Daoy (cell line): ENCODE data around the gene ISX. TPM values are rescaled to one million over a fixed set of nuclear protein-coding genes. Genes with fewer than 3 reads are reported as not detected.
A peak's percentile ranks its signal among the peaks of the same experiment; 100 is the strongest.
"Not testable (repeated sequence)": the region's sequence is repeated elsewhere in the genome, so short reads cannot be mapped to it uniquely, and the experiment has no call there.

Experiments used
- DNase-seq: peaks from one replicate; pipeline ENCODE4 v3.0.0-alpha.2; 2015; ENCODE audit warnings: low read depth
- total RNA-seq: library from RNA; depleted of rRNA; stranded (reverse); fragments of >200 nt; shearing (Covaris generic); gene quantifications from 2 replicates; pipeline ENCODE4 v1.2.3, GENCODE V29; 2014; rRNA removed

ISX gene
- total RNA-seq = not detected in 2 replicates

DNA sequence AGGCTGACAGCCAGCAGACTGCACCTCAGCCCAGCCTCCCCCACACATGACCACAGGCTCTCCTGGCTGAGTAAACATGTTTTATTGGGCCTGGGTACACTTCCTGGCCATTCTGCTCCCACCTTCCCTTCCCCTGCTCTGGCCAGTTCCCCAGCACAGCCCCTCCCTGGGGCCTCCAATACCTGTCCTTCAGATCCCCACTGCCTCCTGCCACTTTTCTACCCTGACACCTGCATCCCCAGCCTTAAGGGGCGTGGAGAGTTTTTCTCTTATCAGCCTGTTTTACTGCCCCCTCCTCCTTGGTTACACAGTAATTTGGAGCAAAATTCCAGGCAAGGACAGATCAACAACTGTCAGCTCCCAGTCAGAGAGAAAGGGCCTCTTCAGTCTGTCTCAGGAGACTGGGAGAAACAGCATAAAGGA, at the start of gene ISX:
Gene ISX, plus strand, starts transcription at position 363 of the 423 bp plus-strand sequence. CDS start 930 bp downstream, outside the sequence.
- no peak for DNase-seq

DNA sequence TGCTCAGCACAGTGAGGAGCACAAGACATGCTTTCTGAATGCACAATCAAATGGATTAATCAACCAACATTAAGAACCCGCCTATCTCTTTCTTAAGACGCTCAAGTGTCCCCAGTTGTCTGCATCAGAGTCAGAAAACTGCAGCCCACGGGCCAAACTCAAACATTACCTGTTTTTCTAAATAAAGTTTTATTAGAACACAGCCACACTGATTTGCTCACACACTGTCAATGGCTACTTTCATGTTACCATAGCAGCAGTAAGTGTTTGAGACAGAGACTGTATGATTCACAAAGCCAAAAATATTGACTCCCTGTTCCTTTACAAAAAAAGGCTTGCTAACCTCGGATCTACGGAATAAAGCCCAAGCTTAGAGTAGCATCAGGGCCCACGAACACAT, 49.0 kb upstream of the ISX start:
- DNase-seq = no peak

DNA sequence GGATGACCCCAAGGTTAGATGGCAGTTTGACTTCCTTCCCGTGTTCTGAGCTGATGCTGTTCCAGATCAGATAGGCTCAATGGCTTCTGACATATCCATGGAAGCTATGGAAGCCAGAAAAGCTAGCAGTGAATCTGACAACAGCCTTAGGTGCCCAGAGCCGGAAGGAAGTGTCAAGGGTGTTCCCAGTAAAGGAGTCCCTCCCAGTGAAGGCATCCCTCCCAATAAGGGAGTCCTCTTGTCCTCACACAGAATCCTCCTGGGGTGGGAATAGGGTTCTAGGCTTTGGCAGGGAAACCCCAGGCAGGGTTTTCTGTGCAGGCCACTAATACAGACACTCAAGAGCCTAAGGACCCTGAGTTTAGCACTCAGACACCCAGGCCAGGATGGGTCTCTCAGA, 47.0 kb upstream of the ISX start:
- no peak for DNase-seq

DNA sequence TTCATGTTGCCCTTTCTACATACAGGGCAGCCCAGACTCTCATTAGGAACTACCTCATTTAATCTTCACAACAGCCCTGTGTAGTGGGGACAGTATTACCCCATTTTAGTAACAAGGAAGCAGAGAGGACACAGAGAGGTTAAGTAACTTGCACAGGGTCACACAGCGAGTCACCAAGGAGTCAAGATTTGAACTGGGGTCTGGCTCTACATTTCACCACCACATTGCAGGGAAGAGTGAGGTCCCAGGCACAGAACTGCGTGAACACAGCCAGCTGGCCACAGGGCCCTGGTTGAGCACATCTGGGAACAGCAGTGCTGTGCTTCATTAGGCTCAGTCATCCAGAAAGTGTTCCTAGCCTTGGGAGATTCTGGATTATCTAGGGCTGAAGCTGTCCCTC, 45.4 kb upstream of the ISX start:
- DNase-seq = no peak

DNA sequence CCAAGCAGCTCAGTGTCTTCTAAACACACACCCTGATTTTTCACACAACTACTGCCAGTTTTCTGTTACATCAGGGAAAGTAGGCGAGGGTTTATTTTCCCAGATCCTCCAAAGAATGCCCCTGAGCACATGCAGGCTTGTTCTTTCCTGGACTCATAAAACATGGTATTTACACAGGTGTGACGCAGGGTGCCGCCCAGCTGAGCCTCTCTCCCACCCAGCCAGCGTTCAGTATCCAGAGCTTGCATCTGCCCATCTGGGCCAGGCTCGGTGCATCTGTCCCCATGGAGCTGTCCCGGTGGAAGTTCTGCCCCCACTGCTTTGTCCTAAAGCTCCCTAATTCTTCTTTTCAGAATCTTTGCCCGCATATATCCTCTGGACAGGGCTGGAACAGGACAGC, 44.8 kb upstream of the ISX start:
- DNase-seq = no peak

DNA sequence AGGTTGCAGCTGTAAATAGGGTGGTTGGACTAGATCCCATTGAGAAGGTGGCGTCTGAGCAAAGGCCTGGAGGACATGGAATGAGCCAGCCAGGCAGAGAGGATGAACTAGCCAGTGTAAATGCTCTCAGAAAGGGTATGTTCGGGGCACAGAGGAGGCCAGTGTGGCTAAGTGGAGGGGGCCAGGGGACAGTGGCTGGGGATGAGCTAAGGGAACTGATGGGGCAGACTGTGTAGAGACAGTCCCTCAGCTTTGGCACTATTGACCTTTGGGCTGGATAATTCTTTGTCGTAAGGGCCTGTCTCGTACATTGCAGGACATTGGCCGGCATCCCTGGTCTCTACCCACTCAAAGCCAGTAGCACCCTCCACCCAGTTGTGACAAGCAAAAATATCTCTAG, 43.7 kb upstream of the ISX start:
- DNase-seq = no peak

DNA sequence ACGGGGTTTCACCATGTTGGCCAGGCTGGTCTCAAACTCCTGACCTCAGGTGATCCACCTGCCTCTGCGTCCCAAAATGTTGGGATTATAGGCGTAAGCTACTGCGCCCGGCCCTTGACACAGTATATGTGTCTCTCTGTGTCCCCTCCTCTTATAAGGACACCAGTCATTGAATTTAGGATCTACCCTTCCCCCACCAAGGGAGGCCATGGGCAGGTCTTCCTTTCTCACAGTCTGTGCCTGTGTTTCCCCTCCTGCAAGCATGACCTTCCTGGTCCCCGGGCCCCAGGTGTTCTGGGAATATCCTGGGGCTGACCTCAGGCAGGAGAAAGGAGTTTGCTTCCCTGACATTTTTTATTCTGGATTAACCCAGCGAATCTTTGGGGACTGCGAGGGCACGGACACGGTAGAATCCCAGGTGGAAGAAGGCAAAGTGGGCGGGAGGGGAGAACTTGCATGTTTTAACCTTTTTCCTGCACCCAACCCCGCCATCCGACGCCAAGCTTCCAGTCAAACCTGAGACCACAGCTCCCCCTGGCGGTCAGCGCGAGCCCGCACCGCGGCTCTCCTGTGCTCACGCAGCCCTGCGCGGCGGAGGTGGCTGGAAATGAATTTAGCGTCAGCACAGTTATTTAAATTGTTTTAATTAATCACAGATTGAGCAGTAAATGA, 42.1 kb upstream of the ISX start:
- DNase-seq = peak; percentile 50

DNA sequence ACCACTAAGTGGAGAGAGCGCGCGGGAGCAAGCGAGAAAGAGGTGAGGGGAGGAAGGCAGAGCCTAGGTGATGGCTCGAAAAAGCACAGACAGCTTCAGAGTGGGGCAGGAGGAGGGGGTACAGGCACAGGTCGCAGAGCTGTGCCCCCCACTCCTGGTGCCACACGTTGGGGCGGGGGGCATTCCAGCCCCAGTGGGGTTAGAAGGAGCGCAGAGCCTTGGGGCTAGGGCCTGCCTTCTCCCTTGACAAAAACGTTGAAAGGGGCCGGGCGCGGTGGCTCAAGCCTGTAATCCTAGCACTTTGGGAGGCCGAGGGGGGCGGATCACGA, 41.6 kb upstream of the ISX start:
- DNase-seq = no peak

DNA sequence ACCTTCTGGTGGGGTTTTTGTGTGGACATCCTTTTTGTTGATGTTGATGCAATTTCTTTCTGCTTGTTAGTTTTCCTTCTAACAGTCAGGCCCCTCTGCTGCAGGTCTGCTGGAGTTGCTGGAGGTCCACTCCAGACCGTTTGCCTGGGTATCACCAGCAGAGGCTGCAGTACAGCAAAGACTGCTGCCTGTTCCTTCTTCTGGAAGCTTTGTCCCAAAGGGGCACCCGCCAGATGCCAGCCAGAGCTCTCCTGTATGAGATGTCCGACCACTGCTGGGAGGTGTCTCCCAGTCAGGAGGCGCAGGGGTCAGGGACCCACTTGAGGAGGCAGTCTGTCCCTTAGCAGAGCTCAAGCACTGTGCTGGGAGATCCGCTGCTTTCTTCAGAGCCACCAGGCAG, 35.8 kb upstream of the ISX start:
- DNase-seq = not testable (repeated sequence)

DNA sequence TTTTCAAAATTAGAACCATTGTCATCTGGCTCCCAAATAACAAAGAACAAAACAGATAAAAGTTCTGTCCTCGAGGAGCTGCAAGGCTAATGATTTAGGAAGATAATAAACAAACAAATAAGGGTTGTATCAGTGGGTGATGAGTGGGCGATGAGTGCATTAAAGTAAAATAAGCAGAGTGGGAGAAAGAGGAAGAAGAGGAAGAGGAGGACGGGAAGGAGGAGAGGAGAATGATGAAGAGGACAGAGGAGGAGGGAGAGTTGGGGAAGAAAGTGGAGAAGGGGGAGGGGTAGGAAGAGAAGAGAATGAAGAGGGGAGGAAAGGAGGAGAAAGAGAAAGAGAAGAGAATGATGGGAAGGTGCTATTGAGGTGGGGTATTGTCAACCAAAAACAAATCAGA, 33.4 kb upstream of the ISX start:
- no peak for DNase-seq

DNA sequence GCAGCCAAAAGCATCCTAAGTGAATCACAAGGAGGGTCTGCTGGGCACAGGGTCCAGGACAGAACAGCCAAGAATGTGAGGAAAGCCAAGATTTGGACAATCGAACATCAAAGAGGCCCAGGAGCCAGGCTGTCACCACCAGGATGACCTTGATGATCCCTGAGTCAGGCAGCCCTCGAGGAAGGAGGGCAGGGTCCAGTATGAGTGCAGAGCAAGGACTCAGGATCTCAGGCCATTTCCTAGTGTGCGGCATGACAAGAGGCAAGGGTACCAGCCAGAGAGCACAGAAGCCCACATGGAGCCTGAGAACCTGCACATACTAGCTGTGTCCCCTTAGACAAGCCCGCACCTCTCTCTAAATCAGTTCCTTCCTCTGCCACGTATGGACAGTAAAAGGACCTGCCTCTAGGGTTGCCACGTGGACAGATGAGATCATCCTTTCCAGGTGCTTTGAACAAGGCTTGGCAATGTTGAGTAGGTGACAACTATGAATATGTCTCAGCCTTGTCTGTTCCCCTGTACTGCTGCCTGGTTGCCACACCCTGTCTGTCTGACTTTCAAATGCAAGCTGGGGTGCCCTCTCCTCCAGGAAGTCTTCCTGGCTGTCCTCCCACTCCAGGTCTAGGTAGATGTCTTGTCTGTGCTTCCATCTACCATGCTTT, 32.2 kb upstream of the ISX start:
- no peak for DNase-seq

DNA sequence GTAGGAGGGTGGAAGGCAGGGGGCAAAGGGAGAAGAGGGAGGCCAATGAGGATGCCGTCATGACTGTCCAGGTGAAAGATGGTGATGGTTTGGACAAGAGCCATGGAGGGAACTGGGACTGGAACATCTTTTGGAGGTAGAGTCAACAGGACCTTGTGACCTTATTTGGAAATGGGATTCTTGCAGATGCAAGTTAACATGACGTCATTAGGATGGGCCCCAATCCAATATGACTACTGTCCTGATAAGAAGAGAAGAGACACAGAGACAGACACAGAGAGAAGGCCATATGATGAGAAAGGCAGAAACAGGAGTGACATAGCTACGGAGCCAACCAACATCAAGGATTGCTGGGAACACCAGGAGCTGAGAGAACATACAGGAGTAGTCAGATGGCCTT, 31.0 kb upstream of the ISX start:
- DNase-seq = no peak

DNA sequence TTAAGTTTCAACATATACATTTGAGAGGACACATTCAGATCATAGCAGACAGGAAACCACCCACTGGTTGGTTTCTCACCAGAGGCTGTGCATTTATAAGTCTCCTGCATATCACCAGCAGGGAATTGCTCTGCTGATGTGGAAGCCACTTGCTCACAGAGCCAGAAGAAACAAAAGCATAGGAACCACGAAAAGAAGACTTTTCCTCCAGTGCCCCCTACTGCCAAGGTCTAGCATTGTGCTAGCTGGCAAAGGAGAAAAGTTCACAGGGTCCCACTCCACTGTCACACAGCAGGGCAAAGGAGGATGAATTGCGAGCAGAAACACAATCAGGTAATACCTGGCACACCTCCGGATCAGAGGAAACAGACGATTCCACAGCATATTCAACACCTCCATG, 28.9 kb upstream of the ISX start:
- DNase-seq = no peak

DNA sequence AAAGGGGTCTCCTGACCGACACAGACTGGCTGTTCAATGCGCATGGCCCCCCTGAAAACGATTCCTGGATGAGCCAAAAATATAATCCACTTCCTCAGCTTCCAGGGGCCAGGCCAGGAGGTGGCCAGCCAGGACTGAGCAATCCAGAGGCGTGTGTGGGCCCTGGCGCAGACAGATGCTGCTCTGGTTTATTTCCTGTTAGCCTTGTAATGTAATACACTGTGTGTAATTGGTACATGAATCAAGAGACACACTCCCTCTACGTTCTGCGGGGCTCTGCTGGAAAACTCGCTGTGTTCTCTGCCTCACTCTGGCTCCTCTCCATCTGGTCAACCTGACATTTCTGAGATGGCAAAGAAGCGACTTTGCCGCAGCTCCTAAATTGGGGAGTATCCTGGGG, 26.3 kb upstream of the ISX start:
- peak; percentile 27 for DNase-seq

DNA sequence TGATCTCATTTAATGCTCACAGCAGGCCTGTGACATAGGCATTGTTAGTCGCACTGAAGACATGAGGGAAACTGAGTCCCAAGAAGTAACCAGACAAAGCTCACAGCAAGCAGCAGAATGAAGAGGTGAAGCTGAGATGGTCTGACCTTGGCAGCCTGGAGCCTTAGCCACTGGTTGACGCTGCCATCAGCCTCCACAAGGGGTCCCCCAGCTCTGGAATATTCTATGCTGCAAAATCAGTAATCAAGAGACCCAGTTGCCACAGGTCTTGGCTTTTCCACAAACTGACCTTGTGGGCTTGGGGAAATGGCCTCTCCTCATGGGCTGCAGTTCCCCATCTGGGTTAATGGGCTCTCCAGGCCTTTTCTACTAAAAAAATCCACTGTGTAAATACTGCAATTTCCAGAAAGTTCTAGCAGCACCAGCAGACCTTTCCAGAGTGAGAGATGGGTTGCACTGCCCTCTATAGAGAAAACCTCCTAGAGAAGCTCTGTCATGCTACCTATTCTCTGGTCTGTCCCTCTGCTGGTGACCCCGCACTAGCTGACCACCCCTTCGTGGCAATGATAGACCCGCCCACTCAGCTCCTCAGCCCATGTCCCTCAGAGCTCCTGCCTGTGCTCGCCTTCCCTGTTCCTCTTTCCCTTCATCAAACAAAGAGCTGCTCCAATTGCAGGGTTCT, 22.6 kb upstream of the ISX start:
- no peak for DNase-seq

DNA sequence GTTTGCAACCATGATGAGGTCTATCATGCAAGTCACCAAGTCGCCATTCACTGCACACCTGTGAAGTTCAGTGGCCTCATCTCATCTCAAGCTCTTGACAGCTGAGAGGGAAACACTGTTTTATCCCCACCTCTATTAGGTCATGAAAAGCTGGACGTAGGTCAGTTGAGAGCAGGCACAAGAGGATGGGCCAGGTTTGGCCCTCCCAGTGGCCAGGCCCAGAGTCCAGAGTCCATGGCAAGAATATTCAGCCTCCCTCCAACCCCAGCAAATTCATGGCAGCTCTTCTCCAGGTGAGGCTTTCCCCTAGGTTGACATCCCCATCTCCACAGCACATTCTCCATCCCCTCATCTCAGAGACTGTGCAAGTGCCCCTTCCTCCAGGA, 22.0 kb upstream of the ISX start:
- DNase-seq = no peak

DNA sequence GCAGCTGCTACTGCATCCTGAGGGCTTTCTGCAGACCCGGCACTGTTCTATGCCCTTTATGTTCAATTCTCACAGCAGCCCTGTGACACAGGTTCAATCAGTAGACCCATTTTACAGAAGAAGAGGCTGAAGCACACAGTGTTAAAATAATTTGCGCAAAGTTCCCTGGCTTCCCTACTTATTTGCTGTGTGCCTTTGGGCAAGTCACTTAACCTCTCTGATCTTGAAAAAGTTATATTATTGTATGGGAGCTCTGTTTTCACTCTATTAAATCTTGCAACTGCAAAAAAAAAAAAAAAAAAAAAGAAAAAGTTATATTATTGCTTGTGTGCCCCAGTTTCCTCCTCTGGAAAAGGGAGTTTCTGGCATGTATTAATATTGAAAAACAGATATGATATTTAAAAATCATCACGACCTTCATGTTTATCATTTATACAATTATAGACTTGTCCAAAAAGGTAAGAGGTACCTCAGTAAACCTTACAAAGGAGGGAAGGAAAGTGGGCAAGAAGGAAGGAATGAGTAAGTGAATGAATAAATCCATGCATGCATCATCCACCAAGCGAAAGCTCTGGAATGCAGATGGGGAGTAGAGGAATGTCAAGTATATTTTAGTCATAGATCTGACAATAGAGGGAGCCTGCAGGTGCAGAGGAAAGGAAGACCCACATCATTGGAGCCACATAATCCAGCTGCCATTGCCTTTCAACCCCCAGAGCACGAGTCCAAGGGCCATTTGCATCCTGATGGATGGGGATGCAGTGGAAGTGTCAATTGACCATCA, 21.2 kb upstream of the ISX start:
- DNase-seq = no peak

DNA sequence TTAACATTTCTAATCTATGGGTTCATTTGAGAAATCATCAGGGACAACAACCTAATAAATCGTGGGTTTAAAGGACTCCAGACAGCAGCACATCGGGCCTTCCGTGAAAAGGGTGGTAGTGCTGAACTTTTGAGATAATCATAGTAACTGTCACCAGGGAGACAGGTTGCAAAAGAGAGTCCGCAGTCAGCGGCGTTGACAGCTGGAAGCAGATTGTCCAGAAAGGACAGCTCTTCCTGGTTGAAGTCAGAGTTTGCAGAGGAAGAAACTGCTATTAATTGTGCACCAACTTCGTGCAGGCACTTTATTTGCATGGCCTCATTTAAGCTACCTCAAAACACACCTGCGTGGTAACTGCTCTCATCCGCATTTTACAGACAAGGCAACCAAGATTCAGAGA, 20.5 kb upstream of the ISX start:
- DNase-seq = no peak

DNA sequence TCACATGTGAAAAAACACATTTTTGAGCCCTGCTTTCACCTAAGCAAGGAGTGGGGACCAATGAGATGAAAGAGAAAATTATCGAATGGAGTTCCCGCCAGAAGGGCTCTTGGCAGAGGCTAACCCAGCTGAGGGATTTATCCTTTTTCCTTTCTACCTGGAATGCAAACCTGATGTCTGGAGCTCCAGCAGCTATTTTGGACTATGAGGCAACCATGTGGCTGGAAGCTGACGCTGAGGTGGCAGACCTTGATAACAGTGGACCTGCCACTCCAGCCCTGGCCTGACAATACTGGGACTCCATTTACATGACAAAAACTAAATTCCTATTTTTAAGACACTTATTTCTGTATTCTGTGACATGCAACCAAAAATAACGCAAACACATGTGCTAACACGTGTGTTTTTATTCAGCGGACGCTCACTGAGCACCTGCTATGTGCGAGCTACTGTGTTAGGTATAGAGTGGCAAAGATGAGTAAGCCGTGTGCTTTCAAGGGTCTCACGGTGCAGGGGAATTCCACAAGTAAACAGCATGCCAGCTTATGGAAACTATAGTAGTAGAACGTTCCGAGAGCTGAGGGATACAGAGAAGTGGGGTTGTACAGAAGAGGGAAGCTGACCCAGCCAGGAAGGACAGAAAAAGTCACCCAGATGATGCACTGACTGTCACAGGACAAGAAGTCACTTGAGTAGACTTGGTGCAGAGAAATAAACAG, 19.1 kb upstream of the ISX start:
- no peak for DNase-seq

DNA sequence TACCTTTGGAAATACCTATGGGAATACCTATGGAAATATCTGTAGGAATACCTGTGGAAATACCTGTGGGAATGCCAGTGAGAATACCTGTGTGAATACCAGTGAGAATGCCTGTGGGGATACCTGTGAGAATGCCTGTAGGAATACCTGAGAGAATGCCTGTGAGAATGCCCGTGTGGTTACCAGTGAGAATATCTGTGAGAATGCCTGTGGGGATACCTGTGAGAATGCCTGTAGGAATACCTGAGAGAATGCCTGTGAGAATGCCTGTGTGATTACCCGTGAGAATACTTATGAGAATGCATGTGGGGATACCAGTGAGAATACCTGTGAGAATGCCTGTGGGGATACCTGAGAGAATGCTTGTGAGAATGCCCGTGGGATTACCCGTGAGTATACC, 15.9 kb upstream of the ISX start:
- DNase-seq = not testable (repeated sequence)

DNA sequence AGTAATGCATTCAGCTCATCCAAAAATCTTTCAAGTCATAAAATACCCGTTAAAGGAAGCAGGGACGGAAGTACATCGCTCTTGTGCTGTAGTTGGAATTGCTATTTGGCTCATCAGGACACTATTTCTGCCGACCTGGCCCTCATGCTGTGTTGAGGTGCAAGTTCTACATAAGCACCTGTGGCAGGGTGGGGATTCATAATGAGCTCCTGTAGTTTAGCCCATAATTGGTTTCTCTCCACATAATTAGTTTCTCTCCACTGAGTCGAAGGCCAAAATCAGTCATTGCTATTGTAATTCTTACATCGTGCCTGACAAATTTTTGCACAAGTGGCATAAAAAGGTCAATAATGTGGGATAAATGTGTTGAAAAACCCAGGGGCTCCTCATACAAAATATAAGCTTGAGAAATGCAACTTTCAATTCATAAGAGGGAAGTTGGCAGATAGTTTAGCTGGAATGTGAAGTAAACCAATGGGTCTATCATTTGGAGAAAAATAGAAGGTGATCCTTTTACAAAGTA, 14.9 kb upstream of the ISX start:
- DNase-seq = no peak

DNA sequence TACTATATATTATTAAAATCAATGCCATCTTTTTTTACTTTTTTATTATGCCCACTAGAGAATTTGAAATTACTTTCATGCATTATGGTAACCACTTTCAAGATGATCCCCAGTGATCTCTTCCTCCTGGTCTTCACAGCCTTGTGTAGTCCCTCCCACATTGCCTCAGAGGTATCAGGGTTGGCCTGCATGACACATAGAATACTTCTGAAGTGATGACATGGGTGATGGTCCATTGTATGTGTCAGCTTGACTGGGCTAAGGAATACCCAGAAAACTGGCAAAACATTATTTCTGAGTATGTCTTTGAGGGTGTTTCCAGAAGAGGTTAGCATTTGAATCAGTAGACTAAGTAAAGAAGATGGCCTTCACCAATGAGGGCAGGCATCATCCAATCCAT, 14.2 kb upstream of the ISX start:
- no peak for DNase-seq
